Endothelial cell (in vitro differentiated cells): ENCODE measurements around the gene PRTG. TPM values are rescaled to one million over a fixed set of nuclear protein-coding genes. Genes with fewer than 3 reads are reported as not detected.

Experiments used
- DNase-seq: peaks from one replicate; pipeline ENCODE4 v3.0.0; 2021; ENCODE audit warnings: low spot score
- H3K27ac Mint-ChIP-seq: one replicate; pipeline ENCODE4 v1.8.0; 2021; ENCODE audit warnings: mixed read lengths, inconsistent platforms; ENCODE audit not compliant: unreplicated experiment
- H3K27me3 Mint-ChIP-seq: one replicate; pipeline ENCODE4 v1.8.0; 2021; ENCODE audit warnings: mild to moderate bottlenecking, moderate library complexity, mixed read lengths, inconsistent platforms; ENCODE audit not compliant: unreplicated experiment
- H3K36me3 Mint-ChIP-seq: one replicate; pipeline ENCODE4 v1.8.0; 2021; ENCODE audit warnings: mild to moderate bottlenecking, low read depth, mixed read lengths, inconsistent platforms; ENCODE audit not compliant: unreplicated experiment
- H3K4me1 Mint-ChIP-seq: one replicate; pipeline ENCODE4 v1.8.0; 2021; ENCODE audit warnings: mild to moderate bottlenecking, mixed read lengths, inconsistent platforms; ENCODE audit not compliant: unreplicated experiment
- H3K4me3 Mint-ChIP-seq: one replicate; pipeline ENCODE4 v1.8.0; 2021; ENCODE audit warnings: mild to moderate bottlenecking, mixed read lengths, inconsistent platforms; ENCODE audit not compliant: unreplicated experiment
- H3K9me3 Mint-ChIP-seq: one replicate; pipeline ENCODE4 v1.8.0; 2021; ENCODE audit warnings: mixed read lengths, inconsistent platforms; ENCODE audit not compliant: unreplicated experiment
- total RNA-seq: library from RNA; stranded (reverse); fragmentation: NEBNext Ultra II Directional; extraction: Animal tissue kit (Norgen Biotek cat#: 25700); gene quantifications from one replicate; pipeline ENCODE4 v1.2.1, GENCODE V29; 2021; ENCODE audit not compliant: unreplicated experiment
- TF ChIP-seq, protein P1 (sequence below): fragments of 200-600 bp; sonication (generic); IDR thresholded peaks from one replicate; pipeline ENCODE4 v1.5.0; 2021; ENCODE audit warnings: antibody characterized with exemption; ENCODE audit not compliant: unreplicated experiment

Gene PRTG
- total RNA-seq, 1 donor from 2014 or later = 165 TPM

DNA sequence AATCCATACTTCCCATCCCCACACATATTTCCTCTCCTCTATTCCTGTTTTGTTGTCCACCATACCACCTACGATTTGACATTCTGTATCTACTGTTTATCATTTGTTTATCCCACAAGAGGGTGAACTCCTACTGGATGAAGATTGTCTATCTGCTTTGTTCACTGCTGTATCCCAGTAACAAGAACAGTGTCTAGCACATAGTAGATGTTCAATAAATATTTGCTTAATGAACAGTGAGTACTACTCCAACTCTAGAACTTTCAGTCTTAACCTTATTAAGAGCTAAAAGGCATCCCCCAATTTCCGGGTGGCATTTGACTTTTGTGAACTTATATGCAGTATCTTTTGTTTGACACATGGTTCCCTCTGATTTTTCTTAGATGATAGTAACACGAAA lies 156.1 kb downstream of the PRTG start:
- Mint-ChIP-seq H3K4me3 (no peak overlapping the region), H3K27ac (no peak overlapping the region), H3K27me3 (peaks cover 6% of the 10 kb centered on the region), H3K36me3 (no peaks in the 10 kb centered on the region), H3K9me3 (no peaks in the 10 kb centered on the region), H3K4me1 (peaks cover 7% of the 10 kb centered on the region)
- TF ChIP-seq, protein P1, sequence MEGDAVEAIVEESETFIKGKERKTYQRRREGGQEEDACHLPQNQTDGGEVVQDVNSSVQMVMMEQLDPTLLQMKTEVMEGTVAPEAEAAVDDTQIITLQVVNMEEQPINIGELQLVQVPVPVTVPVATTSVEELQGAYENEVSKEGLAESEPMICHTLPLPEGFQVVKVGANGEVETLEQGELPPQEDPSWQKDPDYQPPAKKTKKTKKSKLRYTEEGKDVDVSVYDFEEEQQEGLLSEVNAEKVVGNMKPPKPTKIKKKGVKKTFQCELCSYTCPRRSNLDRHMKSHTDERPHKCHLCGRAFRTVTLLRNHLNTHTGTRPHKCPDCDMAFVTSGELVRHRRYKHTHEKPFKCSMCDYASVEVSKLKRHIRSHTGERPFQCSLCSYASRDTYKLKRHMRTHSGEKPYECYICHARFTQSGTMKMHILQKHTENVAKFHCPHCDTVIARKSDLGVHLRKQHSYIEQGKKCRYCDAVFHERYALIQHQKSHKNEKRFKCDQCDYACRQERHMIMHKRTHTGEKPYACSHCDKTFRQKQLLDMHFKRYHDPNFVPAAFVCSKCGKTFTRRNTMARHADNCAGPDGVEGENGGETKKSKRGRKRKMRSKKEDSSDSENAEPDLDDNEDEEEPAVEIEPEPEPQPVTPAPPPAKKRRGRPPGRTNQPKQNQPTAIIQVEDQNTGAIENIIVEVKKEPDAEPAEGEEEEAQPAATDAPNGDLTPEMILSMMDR = no peak
- DNase-seq = no peak

DNA sequence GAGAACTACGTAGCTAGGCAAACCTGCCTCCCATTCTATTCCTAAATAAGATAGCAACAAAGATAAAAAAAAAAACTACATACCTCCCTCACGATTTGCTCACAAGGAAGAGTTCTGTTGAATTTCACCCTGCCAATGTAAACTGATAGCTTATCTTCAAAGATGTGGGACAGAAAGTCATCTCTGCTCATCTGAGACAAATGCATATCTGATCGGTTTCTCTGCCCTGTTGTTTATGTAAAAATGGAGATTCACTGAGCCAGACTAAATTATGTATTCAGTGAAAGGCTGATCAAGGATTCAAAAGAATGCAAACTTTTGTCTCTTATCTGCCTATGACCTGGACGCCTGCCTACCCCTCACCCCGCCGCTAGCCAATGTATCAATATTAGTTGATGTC lies 166.0 kb downstream of the PRTG start:
- Mint-ChIP-seq H3K4me3 (no peak overlapping the region), H3K27me3 (peaks cover 2% of the 10 kb centered on the region), H3K36me3 (no peaks in the 10 kb centered on the region), H3K9me3 (no peaks in the 10 kb centered on the region), H3K4me1 (no peaks in the 10 kb centered on the region), H3K27ac (no peak overlapping the region)
- DNase-seq = no peak
- TF ChIP-seq, protein P1 = no peak

DNA sequence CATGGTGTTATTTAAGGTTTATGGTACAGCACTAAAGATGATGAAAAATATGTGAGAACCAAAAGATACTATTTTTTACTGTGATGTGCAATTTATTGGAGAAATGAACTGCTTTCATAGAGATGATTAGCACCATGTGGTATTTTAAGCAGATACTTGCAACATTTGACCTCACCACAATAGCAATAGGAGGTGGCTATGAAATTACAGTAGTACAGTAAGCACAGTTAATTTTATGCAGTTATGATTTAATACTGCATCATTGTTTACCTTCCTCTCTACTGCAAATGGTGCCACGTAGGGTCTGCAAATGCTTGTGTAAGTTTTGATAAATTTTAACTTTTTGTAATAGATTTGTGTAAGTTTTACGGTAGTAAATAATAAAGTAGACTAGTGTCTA lies 168.9 kb downstream of the PRTG start:
- H3K4me3 Mint-ChIP-seq = no peak overlapping the region
- H3K36me3 Mint-ChIP-seq = no peaks in the 10 kb centered on the region
- peaks cover 2% of the 10 kb centered on the region for H3K27me3 Mint-ChIP-seq
- TF ChIP-seq, protein P1 = no peak
- H3K27ac Mint-ChIP-seq = no peak overlapping the region
- H3K4me1 Mint-ChIP-seq = no peaks in the 10 kb centered on the region
- no peak for DNase-seq
- H3K9me3 Mint-ChIP-seq = no peaks in the 10 kb centered on the region

DNA sequence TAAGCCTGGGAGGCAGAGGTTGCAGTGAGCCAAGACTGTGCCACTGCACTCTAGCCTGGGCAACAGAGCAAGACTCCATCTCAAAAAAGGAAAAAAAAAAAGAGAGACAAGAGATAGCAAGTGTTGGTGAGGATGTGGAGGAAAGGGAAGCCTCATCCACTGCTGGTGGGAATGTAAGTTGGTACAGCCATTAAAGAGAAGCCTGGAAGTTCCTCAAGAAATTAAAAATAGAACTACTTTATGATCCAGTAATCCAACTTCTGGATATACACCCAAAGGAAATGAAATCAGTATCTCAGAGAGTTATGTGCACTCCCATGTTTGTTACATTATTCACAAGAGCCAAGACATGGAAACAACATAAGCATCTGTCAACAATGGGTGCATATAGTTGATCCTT lies 169.7 kb downstream of the PRTG start:
- Mint-ChIP-seq H3K27me3 (peaks cover 2% of the 10 kb centered on the region), H3K4me3 (no peak overlapping the region), H3K36me3 (no peaks in the 10 kb centered on the region)

DNA sequence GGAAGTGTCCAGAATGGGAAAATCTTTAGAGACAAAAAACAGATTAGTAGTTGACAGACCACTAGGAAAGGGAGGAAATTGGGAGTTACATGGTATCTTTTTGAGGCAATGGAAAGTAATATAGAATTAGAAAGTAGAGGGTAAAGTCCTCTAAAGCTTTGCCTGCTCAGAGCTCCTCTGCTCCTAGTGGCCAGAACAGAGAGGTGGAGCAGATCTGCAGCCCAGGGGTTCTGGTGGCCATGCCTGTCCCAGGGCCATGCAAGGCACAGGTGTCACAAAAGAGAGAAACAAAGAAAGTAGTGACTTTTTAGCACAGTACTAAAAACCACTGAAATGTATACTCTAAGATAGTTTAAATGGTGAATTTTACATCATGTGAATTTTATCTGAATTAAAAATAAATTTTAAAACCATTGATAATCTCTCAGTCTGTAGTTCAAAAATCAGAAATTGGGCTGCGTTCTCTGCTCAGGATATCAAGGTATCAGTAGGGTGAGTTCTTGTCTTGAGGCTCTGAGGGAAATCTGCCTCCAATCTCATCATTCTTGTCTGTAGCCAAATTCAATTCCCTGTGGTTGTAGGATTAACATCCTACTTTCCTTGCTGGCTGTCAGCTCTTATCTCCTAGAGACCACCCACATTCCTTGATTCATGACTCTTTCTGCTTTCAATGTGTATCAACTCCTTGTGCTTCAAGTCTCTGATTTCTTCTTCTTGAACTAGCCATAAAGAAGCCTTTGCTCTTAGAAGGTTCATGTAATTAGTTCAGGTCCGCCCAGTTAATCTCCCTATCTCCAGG lies 178.4 kb downstream of the PRTG start:
- Mint-ChIP-seq H3K9me3 (peaks cover 4% of the 10 kb centered on the region), H3K4me1 (no peaks in the 10 kb centered on the region), H3K27me3 (peaks cover 1% of the 10 kb centered on the region), H3K36me3 (no peaks in the 10 kb centered on the region), H3K4me3 (no peak overlapping the region), H3K27ac (no peak overlapping the region)
- TF ChIP-seq, protein P1 = no peak
- DNase-seq = no peak

More for the DNA sequence above, 169.7 kb downstream of the PRTG start:
- Mint-ChIP-seq H3K27ac (no peak overlapping the region), H3K9me3 (no peaks in the 10 kb centered on the region), H3K4me1 (no peaks in the 10 kb centered on the region)
- no peak for DNase-seq
- TF ChIP-seq, protein P1 = no peak
